Activated CD4-positive, alpha-beta T cell treated with anti-CD3 and anti-CD28 coated beads for 1 hour (primary cell): ENCODE data around the gene RELT.
"Not testable (repeated sequence)": the region's sequence is repeated elsewhere in the genome, so short reads cannot be mapped to it uniquely, and the experiment has no call there.

Source experiments
- DNase-seq: peaks from one replicate; pipeline ENCODE4 v3.0.0-alpha.2; 2020

RELT gene

DNA sequence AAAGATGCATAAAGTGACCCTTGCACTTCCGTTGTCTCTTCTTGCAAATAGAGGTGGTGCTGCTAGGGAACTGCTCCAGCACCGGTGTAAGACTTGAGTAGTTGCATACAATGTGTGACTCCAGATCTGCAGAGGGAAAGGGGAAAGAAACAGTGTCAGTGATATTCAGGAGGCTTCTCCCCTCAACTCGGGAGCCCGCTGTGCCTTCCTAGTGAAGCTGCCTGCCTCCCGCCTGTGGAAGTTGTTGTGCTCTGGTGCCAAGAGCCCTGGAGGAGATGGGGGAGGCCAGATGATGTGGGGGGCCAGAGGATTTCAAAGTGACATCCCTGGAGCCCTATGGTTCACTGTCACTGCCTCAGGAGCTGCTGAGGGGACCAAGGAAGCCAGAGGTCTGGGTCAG, 30.4 kb downstream of the RELT start:
- DNase-seq: no peak

DNA sequence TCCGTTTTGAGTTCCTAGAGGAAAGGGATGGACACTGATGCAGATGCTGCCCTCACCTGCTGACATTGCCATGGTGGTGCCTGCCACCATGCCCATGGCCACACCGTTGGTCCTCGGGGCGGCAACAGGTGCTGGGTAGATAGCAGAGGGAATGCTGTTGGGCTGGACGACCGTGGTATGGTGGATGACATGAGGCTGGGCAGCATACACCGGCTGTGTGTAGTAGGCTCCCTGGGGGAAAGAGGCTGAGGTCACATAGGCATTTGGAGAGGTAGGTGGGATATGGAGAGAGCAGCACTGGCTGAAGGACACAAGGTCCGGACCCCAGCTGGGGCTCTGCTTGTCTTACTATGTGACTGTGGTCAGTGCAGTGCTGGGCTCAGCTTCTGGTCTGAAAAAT, 33.2 kb downstream of the RELT start:
- no peak for DNase-seq

DNA sequence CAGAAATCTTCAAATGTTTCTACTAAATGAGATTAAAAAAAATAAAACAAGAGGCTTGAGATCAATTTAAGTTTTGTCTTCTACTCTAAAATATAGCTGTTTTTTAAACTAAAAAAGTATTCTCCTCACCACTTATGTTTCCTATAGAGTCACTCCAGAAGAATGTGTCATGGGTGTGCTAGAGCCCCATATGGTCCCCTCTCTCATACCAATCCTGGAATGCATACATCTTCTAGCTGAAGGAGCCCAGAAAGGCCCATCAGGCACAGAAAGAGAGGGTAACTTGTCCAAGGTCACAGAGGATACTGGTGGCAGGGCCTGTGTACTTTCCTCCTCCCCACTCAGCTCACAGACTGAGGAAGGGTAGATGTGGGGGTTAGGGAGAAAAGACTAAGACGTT, 34.4 kb downstream of the RELT start:
- DNase-seq: no peak

DNA sequence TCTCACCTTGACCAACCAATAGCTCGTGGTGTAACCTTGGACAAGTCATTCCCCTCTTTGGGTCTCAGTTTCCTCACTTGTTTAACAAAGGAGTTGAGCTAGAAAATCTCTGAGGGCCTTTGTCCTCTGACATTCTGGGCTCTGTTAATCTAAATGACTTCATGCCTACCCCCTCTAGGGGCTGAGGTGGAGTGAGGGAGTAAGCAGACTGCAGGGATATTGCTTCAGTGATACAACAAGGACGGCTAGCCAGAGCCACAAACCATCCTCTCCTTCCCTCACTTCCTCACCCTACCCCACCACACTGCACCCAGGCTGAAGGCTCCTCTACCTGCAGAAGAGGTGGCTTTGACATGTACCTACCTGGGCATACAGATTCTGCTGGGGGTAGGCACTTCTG, 34.8 kb downstream of the RELT start:
- no peak for DNase-seq

DNA sequence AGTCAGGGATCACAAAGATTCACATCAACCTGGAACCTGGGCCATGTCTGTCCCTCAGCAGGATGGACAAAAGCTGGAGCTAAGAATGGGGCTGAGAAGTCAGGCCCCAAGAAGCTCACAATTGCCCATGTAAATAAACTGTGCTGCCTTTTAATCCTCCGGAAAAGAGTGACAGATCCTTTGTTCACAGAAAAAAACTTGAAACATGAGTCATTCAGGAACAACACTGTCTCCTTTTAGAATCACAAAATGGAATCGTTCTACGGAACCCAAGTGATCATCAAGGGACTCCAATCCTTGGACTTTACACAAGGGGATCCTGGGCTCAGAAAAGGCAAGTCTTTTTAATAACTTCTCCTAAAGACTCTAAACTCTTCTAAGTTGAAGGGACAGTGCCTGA, 36.1 kb downstream of the RELT start:
- no peak for DNase-seq

DNA sequence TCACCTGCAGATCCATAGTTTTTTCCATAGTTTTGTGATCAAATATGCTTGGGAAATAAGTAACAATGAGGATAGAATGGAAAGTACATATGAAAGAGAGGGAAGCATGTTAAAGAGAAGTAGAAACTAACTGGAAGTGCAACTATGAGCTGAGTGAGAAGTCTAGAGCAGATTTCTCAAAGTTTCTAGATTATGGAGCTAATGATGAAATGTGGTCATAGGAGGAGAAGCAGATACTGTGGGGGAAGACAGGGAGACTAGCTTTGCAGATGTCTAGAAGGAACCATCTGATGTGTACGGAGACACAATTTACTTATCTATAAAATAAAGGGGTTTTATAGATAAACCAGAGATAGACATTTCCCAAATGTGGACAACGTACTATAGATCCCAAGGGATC, 37.1 kb downstream of the RELT start:
- DNase-seq: no peak

DNA sequence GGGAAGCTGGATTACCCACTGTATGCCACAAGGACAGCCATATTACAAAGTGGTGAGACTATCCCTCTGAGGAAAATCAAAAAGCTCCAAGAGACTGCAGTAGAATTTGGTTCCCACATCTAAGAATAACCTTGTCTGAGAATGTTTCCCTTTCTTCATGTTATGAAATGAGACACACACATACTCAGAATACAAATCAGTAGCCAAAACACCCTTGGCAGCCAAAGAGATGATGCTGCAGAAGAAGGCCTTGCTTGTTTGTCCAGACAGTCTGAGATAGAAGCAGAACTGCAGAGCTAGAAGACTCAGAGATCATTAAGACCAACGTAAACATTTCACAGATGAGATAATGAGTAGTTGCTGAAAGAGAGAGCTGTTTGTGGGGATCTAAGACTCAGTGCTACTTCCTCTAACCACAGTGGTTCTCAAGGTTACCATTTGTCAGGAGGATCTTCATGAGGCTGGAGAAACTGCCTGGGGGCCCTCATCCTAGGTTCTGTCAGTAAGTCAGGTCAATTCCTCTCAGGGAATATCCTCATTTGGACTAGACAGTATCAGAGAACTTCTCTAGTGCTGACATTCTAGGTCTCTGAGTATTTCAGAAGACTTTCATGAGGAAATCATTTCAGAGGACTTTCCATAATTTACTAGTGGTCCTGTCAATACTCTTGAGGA, 38.9 kb downstream of the RELT start:
- DNase-seq: no peak

DNA sequence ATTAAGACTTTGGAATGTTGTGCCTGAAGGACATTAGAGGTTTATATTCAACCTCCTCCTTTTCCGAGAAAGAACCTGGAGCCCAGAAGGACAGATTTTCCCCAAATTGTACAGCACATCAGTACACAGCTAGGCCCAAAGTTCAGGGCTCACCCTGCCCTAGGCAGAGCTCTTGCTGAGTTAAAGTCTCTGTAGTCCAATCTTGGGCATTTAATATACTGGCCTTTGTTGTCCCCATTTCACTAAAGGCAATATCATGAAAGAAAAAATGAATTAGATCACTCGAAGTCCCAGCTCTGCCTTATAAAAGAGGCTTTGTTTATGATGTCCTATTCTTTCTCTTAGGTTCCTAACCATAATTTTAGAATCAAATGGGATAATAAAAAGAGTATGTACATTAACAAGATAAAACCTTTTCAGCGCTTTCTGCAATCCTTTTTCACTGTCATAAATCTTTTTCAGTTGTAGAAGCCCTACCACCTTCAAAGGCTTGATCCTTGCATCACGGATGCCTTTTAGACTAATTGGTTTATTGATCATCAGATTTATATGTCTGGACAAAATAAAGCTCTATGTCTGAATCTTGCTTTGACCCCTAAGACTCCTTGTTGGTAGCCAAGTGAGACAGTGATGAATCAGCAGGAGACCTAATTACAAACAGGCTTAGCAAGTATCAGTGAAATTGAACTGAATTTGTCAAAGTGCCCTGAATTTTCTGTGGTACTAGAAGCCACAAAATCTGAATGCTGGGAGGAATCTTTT, 39.8 kb downstream of the RELT start:
- no peak for DNase-seq

DNA sequence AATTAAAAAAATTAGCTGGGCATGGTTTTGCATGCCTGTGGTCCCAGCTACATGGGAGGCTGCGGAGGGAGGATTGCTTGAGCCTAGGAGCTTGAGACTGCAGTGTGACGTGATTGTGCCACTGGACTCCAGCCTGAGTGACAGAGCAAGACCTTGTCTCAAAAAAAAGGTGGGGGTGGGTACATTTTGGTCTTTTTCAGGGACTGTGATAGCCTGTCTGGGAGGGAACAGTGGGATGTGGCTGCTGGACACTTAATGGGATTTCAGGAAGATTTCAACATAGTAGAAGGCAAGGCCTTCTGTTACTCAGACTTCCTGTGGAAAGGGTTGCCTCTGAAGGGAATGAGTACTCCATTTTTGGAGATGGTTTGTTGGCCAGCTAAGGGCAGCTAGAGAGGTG, 40.6 kb downstream of the RELT start:
- no peak for DNase-seq

DNA sequence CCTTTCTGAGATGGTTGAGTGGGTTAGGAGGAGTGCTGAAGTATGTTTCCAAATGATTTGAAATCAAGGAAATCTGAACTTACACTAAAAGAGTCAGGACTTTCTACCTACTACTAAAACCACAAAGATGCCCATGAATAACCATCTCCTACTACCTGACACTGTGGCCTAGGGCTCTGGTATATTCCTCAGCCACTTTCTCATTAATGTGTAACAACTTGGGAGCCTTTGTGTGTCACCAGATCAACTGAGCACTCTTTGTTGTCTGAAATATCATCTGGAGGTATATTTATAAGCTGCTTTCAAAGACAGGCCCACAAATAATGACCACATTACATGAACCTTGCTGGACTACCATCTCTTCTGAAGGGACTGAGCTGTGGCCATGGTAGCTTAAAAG, 43.9 kb downstream of the RELT start:
- DNase-seq: no peak

DNA sequence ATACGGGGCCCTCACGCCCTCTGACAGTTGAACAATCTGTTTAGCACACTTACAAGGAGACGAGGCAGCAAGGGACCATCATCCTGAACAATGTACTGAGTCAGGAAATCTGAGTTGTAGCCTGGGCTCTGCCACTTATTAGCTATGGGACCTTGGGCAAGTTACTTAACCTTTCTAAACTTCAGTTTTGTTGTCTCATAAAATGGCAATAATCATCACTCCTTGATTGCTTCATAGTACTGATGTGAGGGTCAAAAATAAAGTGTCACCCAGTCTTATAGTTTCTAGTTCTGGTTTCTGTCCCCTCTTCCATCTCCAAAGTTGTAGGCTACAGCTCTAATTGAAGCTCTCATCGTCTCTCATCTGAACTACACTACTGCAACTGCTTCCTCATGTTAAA, 46.7 kb downstream of the RELT start:
- DNase-seq: no peak

DNA sequence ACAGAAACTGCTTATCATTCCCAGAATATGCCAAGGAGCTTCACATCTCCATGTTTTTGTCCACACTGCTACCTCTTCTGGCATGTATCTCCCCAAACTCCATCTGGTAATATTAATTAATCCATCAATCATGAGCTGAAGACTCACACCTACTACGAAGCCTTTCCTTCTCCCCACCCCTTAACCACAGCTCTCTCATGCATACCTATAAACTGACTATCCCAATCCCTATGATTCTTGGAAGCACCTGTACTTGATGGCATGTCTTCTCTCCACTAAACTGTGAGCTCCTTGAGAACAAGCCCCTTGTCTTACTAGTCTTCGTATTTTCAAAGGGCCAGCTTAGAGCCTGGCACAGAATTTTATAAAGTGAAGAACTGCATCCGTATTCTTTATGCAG, 47.3 kb downstream of the RELT start:
- DNase-seq: no peak

DNA sequence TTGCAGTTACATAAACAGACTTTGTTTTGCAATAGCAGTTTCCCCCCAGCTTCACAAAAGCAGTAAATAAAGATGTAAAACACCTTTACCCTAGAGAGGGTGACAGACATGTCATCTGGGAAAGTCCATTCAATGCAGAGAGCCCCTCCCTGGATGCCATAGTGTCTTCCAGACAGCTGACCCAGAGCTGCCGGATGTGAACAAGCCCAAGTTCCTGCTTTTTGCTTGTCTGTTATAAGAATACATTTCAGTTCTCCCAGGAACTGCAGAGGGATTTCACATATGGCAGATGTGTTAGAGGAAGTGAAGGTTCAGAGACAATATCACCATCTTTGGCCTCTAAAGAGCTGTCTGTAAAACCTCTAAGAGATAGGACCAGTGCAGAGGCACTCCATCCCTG, 48.9 kb downstream of the RELT start:
- no peak for DNase-seq

DNA sequence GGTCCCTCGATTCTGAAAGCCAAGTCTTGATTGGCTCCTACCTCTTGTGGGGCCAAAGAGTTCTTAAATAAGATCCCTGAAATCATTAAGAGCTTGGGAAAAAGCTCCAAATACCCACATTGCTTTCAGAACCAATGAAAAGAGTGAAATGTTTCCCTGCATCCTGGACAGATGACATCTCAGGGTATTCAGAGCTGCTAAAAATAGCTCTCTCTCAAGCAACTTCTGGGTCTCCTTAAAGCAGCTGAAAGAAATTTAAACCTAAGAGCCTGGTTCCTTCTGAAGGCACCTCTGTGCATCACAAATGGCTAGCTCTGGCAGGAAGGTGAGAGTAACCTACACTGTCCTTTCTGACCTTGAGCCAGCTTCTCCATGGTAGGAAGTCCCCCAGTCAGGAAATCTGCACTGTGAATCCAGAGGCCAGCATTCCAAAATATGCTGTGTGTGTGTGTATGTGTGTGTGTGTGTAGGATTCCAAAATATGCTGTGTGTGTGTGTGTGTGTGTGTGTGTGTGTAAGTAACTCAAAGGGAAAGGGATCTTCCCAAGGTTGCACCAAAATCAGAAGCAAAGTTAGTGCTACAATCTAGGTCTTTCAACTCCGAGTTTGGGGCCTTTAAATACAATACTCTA, 50.1 kb downstream of the RELT start:
- no peak for DNase-seq

DNA sequence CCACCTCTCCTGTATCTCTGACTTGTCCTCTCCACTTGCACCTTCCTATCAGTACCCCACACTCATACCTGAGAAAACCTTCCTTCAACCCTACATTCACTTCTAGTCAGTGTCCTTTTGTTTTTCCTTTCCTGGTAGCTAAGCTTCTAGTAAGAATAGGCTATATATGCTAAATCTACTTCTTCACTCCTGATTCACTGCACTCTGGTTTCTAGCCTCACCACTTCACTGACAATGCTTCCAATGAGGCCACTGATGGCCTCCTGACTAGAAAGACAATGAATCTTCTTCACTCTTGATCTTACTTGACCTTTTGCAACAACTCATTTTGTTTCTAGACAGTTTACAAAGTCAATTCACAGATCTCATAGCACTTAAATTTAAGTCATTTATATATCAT, 52.0 kb downstream of the RELT start:
- no peak for DNase-seq

DNA sequence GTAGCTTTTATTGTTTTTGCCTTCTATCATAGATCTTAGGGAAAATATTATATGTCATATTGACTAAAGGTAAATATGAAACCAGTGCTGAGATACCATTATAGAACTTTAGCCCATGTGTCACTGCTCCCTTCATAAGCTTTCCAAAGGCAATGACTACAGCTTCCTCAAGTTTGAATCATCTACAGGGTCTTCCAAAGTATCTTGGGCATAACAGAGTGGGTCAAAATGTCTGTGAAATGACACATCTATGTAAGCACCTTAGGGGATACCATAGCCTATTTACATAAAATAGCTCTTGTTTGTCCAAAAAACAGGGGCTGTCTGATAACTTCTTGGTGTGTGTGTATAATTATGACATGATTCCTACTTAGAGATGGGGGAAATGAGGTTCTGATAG, 52.5 kb downstream of the RELT start:
- DNase-seq: no peak

DNA sequence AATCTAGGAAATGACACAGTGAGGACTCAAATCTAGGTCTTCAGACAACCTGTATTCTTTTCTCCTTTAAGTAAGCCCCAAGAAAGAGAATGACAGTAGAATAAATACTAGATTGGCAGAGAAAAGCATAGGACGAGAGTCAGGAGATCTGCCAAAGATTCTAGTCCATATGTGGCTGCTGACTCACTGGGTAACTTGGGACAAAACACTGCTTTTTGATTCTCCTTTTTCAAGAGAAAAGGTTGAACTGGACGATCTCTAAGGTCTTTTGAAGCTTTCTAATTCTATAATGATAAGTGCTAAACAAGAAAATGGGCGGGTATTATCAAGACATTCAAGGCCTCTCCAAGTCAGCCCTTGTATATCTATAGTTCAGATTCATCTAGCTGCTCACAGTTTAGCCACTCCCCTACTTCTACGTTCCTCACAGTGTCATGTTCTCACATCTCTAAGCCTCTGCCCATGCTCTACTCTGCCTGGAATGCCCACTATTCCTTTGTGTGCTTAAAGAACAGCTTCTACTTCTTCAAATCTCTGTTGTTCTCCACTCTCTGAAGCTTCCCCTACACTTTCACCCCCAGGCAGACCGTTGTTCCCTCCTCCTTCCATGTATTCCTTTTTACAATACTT, 53.0 kb downstream of the RELT start:
- no peak for DNase-seq

DNA sequence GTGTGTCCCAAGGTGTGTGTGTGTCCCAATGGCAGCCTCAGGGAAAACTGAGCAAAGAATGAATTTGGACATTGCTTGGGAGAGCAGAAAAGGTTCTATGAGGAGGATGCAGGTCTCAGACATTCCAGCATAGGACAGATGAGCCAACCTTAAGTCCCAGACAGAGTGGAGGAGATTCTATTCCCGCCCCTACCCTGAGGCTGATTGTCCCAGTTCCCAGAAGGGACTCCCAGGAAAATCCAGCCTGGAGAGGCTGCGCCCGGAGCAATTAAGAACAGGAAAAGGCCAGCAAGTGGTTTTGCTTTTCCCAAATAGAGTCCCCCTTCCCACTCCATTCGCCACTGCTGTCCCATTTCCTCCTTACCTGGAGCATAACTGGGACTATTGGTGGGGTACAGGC, 54.1 kb downstream of the RELT start:
- DNase-seq: no peak

DNA sequence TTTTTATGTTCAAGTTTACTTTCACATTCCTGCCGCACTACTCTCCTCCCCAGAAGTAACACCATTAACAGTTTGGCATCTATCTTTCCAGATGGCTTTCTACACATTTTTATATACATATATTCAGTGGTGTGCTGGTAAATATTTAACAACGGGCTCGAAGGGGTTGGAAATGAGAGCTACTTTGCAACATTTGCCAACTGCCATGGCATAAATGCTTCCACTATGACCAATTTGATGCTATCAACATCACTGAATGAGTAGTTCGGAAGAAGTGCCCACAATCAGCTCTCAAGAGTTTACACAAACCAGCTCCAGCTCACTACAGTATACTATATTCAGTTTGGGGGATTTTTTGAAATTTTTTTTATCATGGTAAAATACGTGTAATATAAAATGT, 55.2 kb downstream of the RELT start:
- no peak for DNase-seq

DNA sequence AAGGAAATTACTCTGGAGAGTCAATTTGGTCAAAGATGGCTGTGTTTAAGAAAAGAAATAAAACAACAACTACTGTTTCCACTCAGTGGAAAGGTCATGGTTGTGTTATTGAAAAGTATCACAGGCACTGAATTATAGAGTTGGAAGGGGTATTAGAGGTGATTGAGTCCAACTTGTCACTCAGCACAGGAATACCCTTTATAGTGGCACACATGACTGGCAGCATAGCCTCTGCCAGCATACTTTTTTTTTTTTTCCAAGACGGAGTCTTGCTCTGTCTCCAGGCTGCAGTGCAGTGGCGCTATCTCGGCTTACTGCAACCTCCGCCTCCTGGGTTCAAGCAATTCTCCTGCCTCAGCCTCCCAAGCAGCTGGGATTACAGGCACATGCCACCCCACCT, 60.7 kb downstream of the RELT start:
- DNase-seq: not testable (repeated sequence)

DNA sequence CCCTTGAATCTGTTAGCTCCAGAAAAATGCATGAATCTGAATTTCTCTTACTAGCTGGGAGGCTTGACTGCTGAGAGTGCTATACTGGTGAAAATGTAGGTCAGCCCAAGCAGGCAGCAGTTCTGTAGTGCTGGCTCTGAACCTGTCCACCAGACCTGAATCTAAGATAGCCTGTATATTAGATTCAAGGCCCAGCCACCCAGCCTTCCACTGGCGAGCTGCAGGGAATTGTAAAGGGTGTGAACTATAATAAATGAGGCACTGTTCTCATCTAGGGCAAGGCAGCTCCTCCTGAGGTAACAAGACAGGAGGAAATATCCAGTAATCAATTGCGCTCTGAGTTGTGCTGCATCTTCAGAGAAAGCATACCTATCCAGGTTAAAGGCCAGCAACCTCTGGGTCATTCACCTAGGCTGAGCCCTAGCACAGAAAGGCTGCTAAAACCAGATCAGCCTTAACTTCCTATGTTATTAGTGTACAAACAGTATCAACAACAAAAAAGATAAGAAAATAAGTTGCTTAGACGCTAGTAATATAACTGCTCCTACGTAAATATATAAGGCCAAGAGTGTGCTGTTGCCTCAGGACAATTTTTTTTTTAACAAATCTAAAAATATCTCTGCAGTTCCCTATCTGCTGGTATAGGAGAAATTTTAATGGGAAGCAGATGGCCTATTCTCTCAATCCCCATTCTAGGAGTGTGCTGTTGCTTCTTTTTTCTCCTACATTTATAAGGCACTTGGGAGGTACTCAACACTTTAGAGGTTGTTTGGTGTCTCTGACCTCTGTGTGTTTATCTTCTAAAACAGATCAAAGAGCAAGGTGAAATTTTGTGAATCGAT, 63.0 kb downstream of the RELT start:
- DNase-seq: no peak

DNA sequence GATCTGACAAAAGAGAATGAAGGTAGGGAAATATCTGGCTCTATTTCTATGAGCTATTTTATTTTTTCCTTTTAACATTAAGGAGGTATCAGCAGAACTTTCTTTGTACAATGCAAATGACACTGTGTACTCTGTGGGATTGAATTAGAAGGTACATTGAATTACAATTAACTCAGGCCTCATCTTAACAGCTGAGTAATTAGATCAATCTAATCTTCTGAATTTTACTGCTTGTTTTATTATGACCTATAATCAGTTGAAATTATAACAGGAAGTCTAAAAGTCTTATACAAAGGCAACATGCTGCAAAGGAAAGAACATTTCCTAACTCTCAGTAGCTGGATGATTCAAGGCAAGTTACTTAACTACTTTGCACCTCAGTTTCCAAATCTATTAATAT, 69.8 kb downstream of the RELT start:
- DNase-seq: no peak

DNA sequence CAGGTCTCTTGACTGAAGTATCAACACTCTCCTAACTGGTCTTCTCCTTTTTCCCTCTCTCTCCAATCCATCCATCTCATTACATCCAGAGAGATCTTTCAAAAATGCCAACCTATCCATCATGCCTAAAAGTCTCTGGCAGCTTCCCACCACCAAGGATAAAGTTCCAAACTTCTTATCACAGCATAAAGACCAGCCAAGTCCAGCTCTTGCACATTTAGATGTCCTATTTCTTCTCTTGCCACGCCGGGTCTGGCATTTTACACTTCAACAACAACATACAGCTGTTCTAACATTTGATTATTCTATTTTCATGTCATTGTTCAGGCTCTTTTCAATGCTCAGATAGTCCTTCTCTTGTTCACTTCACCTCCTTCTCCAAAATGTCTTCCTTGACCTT, 70.6 kb downstream of the RELT start:
- no peak for DNase-seq
